GM19025 (cell line): Measurements from ENCODE around the gene PARP12.
"Not testable (repeated sequence)": the region's sequence is repeated elsewhere in the genome, so short reads cannot be mapped to it uniquely, and the experiment has no call there.

Source experiments
- ATAC-seq: cut with Tn5 transposase; IDR thresholded peaks from one replicate; pipeline ENCODE4 v1.9.1; 2021; ENCODE audit warnings: mild to moderate bottlenecking, low read depth, moderate library complexity; ENCODE audit not compliant: unreplicated experiment

The PARP12 gene

DNA sequence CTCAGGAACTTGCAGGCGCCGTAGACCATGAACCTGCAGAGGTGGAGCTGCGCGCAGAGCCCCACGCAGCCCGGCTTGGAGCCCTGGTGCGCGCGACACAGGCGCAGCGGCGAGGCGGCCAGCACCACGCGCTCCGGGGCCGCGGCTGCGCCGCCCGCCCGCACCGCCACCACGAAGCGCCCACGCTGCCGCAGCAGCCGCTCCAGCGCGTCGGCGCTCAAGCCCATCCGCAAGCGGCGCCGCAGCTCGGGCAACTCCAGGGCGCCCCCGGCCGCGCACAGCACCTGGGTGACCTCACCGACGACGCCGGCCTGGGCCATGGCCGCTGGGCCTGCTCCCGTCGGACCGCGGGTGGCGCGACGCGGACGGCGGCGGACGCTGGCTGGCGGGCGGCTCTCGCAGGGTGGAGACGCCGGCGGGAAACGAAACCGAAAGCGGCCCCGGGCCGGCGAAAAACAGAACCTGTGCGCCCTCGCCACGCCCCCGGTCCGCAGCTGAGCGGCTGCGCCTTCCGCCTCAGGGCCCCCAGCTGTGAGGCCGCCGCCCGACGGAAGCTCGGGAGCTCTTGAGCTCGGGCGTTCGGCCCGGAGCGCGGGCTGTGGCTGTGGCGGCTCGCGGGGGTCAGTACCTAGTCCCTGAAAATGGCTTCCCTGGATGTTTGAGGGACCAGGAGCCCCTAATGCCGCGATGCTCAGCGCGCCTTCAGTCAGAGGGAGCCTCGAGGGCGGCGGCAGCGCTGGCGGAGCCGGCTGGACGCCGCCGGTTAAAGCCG lies at the start of gene PARP12:
PARP12 (minus strand) TSS at position 424 of the 772 bp plus-strand sequence; CDS start at position 320, 104 bp downstream.
- peak; percentile 87 for ATAC-seq

DNA sequence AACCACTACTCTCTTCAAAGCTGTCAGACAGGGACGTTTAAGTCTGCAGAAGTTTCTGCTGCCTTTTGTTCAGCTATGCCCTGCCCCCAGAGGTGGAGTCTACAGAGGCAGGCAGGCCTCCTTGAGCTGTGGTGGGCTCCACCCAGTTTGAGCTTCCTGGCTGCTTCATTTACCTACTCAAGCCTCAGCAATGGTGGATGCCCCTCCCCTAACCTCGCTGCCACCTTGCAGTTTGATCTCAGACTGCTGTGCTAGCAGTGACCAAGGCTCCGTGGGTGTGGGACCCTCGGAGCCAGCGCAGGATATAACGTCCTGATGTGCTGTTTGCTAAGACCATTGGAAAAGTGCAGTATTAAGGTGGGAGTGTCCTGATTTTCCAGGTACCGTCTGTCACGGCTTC lies 46.0 kb upstream of the PARP12 start:
- not testable (repeated sequence) for ATAC-seq

DNA sequence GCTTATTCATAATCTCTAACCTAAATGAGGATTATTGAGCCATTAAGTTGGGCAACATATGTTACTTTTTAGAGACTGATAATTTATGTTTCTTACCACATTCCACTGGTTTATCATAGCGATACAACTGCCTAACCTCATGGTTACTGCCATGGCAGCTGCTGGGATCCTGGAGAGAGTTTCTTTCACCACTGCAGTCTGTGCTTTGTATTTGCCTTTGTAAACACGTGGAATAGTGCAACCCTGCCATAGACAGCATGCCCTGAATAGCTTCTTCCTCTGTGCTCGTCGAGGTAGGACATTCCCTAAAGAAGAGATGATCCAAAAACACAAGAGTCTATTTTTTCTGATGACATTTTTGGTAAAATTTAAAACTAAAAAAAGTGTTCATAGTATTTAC lies 33.7 kb upstream of the PARP12 start:
- ATAC-seq = no peak

- ATAC-seq = no peak
Observed at GRCh38 chr7:140093375-140093774, 30.6 kb upstream of the PARP12 start.

GRCh38 chr7:140085447-140085846 lies 22.7 kb upstream of the PARP12 start:
- ATAC-seq = no peak

- ATAC-seq = peak; percentile 89
Observed at GRCh38 chr7:140084972-140085371, 22.2 kb upstream of the PARP12 start.

- ATAC-seq = no peak
Observed at GRCh38 chr7:140084142-140084655, 21.4 kb upstream of the PARP12 start.

- no peak for ATAC-seq
Observed at GRCh38 chr7:140082770-140083169, 20.0 kb upstream of the PARP12 start.

GRCh38 chr7:140081774-140082425 lies 19.1 kb upstream of the PARP12 start:
- ATAC-seq = no peak

- ATAC-seq = no peak
Observed at GRCh38 chr7:140080919-140081318, 18.2 kb upstream of the PARP12 start.

GRCh38 chr7:140079121-140079536 lies 16.4 kb upstream of the PARP12 start:
- no peak for ATAC-seq

DNA sequence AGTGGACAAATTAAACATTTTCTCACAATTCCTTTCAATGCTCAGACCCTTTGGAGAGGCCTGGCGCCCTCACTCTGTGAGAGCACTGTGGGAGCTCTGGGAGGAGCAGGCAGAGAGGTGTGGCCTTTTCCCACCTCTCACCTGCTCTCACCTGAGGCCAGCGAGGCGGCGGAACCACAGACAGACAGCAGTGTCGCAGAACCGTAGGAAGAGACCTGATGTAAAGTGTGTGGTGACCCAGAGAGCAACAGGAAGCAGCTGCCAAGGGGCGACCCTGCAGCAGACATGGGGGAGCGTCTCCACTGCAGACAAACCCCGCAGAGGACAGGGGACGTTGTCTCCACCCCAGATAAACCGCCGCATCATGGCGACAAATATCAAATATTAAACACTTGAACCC lies 15.6 kb upstream of the PARP12 start:
- no peak for ATAC-seq

GRCh38 chr7:140074780-140075179 lies 12.0 kb upstream of the PARP12 start:
- ATAC-seq = no peak

DNA sequence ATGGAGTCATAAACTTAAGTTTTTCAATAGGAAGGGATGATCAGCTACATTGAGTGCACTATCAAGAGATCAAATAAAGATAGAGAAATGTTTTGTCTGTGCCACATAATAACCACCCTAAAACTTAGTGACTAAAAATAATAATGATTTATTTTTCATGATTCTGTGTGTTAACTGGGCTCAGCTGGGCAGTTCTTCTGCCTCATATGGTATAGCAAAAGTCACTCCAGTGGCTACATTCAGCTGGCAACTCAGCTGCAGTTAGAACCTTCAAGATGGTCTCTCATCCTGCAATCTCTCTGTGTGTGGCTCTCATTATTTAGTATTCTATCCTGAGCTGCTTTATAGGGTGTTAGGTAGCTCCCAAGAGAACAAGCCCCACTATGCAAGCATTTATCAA lies 7.8 kb upstream of the PARP12 start:
- ATAC-seq = no peak

GRCh38 chr7:140069298-140069949 lies 6.7 kb upstream of the PARP12 start:
- no peak for ATAC-seq

- ATAC-seq = no peak
Observed at GRCh38 chr7:140068033-140068432, 5.3 kb upstream of the PARP12 start.

DNA sequence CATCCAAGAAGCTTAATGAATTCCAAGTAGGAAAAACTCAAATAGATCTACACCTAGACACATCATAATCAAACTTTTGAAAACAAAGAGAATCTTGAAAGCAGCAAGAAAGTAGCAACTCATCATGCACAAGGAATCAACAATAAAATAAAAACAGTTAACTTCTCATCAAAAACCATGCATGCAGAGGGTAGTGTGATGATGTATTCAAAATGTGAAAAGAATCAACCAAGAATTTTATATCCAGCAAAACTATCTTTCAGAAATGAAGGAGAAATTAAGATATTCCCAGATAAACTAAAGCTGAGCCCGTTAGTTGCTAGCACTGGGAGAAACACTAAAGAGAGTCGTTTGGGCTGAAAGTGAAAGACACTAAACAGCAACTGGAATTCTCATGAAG lies 4.3 kb upstream of the PARP12 start:
- ATAC-seq = no peak

GRCh38 chr7:140062118-140062527 lies 628 bp downstream of the PARP12 start:
- peak; percentile 33 for ATAC-seq

GRCh38 chr7:140061607-140061930 lies 1.2 kb downstream of the PARP12 start:
- no peak for ATAC-seq

- no peak for ATAC-seq
Observed at GRCh38 chr7:140060788-140061606, 1.8 kb downstream of the PARP12 start.

DNA sequence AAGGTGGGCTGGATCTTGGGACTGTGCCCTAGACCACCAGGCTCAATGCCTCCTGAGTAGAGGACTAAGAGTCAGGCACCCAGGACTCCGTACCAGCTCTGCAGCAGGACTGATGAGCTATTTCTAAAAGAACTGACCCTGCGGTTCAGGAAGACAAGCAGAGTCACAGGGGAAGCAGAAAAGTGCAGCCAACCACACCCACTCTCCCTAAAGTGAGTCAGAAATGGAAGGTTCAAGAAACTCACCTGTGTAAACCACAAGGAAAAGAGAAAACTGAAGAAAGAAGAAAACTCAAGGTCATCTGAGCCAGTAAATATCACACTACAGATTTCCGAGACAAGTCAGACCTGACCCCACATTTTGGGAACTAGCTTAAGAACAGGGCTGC lies 2.5 kb downstream of the PARP12 start:
- no peak for ATAC-seq
